K562 (cell line): ENCODE data around the gene AMDHD2. TPM values are rescaled to one million over a fixed set of nuclear protein-coding genes. Genes with fewer than 3 reads are reported as not detected.

ENCODE experiments used
- CEBPB ChIP-seq: fragments of 450-650 bp; IDR thresholded peaks from 2 replicates; pipeline ENCODE4 v1.6.1; 2016; ENCODE audit warnings: missing genetic modification characterization, missing compliant biosample characterization
- ELF4 ChIP-seq: fragments of 450-650 bp; formaldehyde crosslinking; IDR thresholded peaks from 2 replicates; pipeline ENCODE4 v1.4.0; 2022; ENCODE audit warnings: missing genetic modification characterization
- GABPA ChIP-seq: fragments of 200-800 bp; sonication (Bioruptor generic); conservative IDR thresholded peaks from 2 replicates; pipeline ENCODE4 v1.6.1; 2016; ENCODE audit warnings: low read depth, missing genetic modification characterization, missing compliant biosample characterization
- GABPB1 ChIP-seq: sonication (generic); formaldehyde crosslinking; IDR thresholded peaks from 2 replicates; pipeline ENCODE4 v1.8.0; 2022; ENCODE audit warnings: mild to moderate bottlenecking, missing genetic modification reagents
- MIER1 ChIP-seq: fragments of 450-650 bp; IDR thresholded peaks from 2 replicates; pipeline ENCODE4 v1.6.1; 2016; ENCODE audit warnings: antibody characterized with exemption, mild to moderate bottlenecking, low read depth
- PHTF2 ChIP-seq: fragments of 250-450 bp; sonication (Bioruptor Pico); IDR thresholded peaks from 2 replicates; pipeline ENCODE4 v1.5.0; 2021; ENCODE audit warnings: mild to moderate bottlenecking
- SIN3B ChIP-seq: fragments of 450-650 bp; IDR thresholded peaks from 2 replicates; pipeline ENCODE4 v1.6.1; 2017; ENCODE audit warnings: low read depth, mild to moderate bottlenecking, moderate library complexity
- SREBF1 ChIP-seq: fragments of 150-350 bp; IDR thresholded peaks from 2 replicates; pipeline ENCODE4 v1.6.1; 2014; ENCODE audit warnings: antibody characterized with exemption, low read depth, low read length, borderline replicate concordance
- TBL1XR1 ChIP-seq, 2 experiments: IDR thresholded peaks; 2 replicates each; pipeline ENCODE4 v1.6.1; 2012; ENCODE audit warnings: improper control_type of control experiment in 2 of 2, low read length in 2 of 2, mild to moderate bottlenecking in 1 of 2
- TCF3 ChIP-seq: sonication (generic); formaldehyde crosslinking; IDR thresholded peaks from 2 replicates; pipeline ENCODE4 v1.4.0; 2020; ENCODE audit warnings: mild to moderate bottlenecking, missing genetic modification reagents
- ZBED1 ChIP-seq: IDR thresholded peaks from 2 replicates; pipeline ENCODE4 v1.6.1; 2014
- ZZZ3 ChIP-seq: fragments of 450-650 bp; IDR thresholded peaks from 2 replicates; pipeline ENCODE4 v1.6.1; 2016; ENCODE audit warnings: antibody characterized with exemption, mild to moderate bottlenecking, moderate library complexity
- polyA plus RNA-seq, 8 experiments: library from polyadenylated mRNA; depleted of rRNA in 4 of 8; stranded (reverse) in 5 of 8; unstranded in 3 of 8; fragments of >200 nt; fragmentation: Nextera tagmentation in 2 of 8; fragmentation: Illumina TruSeq in 1 of 8; extraction: Ambion mirVana in 2 of 8; extraction: Trizol in 1 of 8; gene quantifications; 2 replicates each; pipeline versions ENCODE4 v1.2.1 to v1.2.3, GENCODE V29; 2011 to 2014; ENCODE audit warnings: inconsistent platforms in 1 of 8, missing spikeins in 1 of 8
- total RNA-seq, 7 experiments: library from RNA; depleted of rRNA in 6 of 7; stranded (reverse); fragments of >200 nt in 6 of 7; fragmentation: Illumina TruSeq in 2 of 7; extraction: Trizol in 2 of 7; gene quantifications; 2 replicates each; pipeline versions ENCODE4 v1.2.1 to v1.2.3, GENCODE V29; 2011 to 2021; ENCODE audit warnings: low replicate concordance in 1 of 7
- TF ChIP-seq, protein P1 (sequence below): fragments of 200-600 bp; sonication (generic); IDR thresholded peaks from one replicate; pipeline ENCODE4 v1.6.1; 2012; ENCODE audit warnings: mild to moderate bottlenecking, low read depth, low read length, inconsistent platforms
- TF ChIP-seq, protein P2 (sequence below): IDR thresholded peaks from 2 replicates; pipeline ENCODE4 v1.6.1; 2011; ENCODE audit not compliant: insufficient read length; ENCODE audit errors: extremely low read depth
- TF ChIP-seq, protein P3 (sequence below), 2 experiments: fragments of 450-650 bp in 1 of 2; sonication (generic) in 1 of 2; formaldehyde crosslinking in 1 of 2; IDR thresholded peaks in 1 of 2; conservative IDR thresholded peaks in 1 of 2; 2 replicates each; pipeline versions ENCODE4 v1.6.1 to v1.8.1; 2016 to 2023; ENCODE audit warnings: mild to moderate bottlenecking in 2 of 2, moderate library complexity in 2 of 2, inconsistent platforms in 1 of 2, missing genetic modification reagents in 1 of 2

AMDHD2 gene
- total and polyA plus RNA-seq, 9 of the 15 experiments (the other 6 are each of a cell fraction or from before 2014, with no cell fraction given): 0.38 to 56.9 (median 18.3) TPM; not detected in 1

DNA sequence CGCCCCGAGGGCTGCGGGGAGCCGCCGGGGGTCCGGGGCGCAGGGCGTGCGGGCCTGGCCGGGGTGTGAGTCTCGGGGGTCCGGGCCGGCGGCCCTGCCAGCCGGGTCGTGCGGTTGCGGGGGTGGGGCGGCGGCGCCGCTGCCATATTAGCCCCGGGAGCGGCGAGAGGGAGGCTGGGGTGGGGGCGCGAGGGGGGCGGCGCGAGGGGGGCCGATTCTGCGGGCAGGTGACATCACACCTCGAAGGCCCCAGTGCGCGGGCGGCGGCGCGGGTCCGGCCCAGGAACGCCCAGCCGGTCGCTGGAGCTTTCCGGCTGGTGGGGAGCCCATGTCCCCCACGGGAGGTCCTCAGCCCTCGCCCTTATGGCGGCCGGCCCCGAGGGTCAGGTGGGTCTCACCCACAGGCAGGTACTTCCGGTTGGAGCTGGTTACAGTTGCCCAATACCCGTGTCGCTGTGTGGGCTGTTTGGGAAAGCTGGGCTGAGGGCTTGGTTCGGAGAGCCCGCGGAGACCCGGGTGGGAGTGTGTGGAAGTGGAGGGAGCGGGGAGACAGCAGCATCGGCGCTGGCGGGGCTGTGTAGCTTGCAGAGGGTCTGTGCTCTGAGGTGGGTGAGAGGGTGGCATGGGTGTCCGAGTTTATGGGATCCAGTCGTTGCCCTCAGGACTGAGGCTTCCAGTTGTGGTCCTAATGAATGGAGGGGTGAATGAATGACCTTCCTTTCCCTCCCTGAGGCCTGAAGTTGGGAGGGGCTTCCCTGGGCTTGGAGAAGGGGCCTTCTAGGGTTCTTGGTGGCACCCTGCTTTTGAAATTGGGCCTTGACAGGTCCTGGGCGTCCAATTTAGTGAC lies 5.6 kb upstream of the AMDHD2 start (continued):
- TF ChIP-seq, protein P1, sequence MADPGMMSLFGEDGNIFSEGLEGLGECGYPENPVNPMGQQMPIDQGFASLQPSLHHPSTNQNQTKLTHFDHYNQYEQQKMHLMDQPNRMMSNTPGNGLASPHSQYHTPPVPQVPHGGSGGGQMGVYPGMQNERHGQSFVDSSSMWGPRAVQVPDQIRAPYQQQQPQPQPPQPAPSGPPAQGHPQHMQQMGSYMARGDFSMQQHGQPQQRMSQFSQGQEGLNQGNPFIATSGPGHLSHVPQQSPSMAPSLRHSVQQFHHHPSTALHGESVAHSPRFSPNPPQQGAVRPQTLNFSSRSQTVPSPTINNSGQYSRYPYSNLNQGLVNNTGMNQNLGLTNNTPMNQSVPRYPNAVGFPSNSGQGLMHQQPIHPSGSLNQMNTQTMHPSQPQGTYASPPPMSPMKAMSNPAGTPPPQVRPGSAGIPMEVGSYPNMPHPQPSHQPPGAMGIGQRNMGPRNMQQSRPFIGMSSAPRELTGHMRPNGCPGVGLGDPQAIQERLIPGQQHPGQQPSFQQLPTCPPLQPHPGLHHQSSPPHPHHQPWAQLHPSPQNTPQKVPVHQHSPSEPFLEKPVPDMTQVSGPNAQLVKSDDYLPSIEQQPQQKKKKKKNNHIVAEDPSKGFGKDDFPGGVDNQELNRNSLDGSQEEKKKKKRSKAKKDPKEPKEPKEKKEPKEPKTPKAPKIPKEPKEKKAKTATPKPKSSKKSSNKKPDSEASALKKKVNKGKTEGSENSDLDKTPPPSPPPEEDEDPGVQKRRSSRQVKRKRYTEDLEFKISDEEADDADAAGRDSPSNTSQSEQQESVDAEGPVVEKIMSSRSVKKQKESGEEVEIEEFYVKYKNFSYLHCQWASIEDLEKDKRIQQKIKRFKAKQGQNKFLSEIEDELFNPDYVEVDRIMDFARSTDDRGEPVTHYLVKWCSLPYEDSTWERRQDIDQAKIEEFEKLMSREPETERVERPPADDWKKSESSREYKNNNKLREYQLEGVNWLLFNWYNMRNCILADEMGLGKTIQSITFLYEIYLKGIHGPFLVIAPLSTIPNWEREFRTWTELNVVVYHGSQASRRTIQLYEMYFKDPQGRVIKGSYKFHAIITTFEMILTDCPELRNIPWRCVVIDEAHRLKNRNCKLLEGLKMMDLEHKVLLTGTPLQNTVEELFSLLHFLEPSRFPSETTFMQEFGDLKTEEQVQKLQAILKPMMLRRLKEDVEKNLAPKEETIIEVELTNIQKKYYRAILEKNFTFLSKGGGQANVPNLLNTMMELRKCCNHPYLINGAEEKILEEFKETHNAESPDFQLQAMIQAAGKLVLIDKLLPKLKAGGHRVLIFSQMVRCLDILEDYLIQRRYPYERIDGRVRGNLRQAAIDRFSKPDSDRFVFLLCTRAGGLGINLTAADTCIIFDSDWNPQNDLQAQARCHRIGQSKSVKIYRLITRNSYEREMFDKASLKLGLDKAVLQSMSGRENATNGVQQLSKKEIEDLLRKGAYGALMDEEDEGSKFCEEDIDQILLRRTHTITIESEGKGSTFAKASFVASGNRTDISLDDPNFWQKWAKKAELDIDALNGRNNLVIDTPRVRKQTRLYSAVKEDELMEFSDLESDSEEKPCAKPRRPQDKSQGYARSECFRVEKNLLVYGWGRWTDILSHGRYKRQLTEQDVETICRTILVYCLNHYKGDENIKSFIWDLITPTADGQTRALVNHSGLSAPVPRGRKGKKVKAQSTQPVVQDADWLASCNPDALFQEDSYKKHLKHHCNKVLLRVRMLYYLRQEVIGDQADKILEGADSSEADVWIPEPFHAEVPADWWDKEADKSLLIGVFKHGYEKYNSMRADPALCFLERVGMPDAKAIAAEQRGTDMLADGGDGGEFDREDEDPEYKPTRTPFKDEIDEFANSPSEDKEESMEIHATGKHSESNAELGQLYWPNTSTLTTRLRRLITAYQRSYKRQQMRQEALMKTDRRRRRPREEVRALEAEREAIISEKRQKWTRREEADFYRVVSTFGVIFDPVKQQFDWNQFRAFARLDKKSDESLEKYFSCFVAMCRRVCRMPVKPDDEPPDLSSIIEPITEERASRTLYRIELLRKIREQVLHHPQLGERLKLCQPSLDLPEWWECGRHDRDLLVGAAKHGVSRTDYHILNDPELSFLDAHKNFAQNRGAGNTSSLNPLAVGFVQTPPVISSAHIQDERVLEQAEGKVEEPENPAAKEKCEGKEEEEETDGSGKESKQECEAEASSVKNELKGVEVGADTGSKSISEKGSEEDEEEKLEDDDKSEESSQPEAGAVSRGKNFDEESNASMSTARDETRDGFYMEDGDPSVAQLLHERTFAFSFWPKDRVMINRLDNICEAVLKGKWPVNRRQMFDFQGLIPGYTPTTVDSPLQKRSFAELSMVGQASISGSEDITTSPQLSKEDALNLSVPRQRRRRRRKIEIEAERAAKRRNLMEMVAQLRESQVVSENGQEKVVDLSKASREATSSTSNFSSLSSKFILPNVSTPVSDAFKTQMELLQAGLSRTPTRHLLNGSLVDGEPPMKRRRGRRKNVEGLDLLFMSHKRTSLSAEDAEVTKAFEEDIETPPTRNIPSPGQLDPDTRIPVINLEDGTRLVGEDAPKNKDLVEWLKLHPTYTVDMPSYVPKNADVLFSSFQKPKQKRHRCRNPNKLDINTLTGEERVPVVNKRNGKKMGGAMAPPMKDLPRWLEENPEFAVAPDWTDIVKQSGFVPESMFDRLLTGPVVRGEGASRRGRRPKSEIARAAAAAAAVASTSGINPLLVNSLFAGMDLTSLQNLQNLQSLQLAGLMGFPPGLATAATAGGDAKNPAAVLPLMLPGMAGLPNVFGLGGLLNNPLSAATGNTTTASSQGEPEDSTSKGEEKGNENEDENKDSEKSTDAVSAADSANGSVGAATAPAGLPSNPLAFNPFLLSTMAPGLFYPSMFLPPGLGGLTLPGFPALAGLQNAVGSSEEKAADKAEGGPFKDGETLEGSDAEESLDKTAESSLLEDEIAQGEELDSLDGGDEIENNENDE: no peak
- TF ChIP-seq SIN3B (no peak), ZBED1 (no peak), TBL1XR1 (IDR thresholded peaks at IDR 0.05; ENCODE audit: low read length in 2 of 2) (no peak), GABPA (tag) (0 out of 2 replicates have a peak, but pooled peaks have one; percentile 17), TCF3 (CRISPR knock-in tag) (no peak), PHTF2 (no peak), ZZZ3 (no peak), SREBF1 (no peak), MIER1 (no peak), CEBPB (tag) (peak; percentile 31), ELF4 (CRISPR knock-in tag) (no peak), GABPB1 (CRISPR knock-in tag) (no peak)
- TF ChIP-seq, protein P2, sequence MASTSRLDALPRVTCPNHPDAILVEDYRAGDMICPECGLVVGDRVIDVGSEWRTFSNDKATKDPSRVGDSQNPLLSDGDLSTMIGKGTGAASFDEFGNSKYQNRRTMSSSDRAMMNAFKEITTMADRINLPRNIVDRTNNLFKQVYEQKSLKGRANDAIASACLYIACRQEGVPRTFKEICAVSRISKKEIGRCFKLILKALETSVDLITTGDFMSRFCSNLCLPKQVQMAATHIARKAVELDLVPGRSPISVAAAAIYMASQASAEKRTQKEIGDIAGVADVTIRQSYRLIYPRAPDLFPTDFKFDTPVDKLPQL: no peak
- TF ChIP-seq, protein P3, sequence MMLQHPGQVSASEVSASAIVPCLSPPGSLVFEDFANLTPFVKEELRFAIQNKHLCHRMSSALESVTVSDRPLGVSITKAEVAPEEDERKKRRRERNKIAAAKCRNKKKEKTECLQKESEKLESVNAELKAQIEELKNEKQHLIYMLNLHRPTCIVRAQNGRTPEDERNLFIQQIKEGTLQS (IDR thresholded peaks at IDR 0.05): no peak
- TF ChIP-seq, protein P3 (CRISPR knock-in tag; conservative IDR thresholded peaks at IDR 0.05): no peak
